Activated effector memory CD4-positive, alpha-beta T cell treated with anti-CD3 and anti-CD28 coated beads, Interleukin-2, amount 50 U/mL, for 16 hours (primary cell): Measurements from ENCODE around the gene TMC7.

Experiments
- DNase-seq: peaks from one replicate; pipeline ENCODE4 v3.0.0-alpha.2; 2020

TMC7 gene

DNA sequence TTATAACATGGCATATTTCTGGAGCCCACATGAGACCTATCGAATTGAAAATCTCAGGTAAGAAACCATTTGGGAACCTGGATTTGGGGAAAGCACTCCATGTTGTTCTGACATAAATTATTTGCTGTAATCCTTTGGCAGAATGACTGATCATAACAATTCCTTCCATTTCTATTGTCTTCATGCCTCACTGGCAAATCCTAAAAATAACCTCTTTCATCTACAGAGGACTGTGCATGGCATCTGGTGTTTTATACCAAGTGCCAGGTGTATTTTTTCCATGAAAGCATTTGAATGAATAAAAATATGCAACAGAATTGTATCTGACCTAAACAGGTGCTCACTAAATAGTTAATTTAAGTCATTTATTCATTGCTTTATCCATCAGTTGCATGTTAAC lies 50.0 kb downstream of the TMC7 start:
- DNase-seq: no peak

DNA sequence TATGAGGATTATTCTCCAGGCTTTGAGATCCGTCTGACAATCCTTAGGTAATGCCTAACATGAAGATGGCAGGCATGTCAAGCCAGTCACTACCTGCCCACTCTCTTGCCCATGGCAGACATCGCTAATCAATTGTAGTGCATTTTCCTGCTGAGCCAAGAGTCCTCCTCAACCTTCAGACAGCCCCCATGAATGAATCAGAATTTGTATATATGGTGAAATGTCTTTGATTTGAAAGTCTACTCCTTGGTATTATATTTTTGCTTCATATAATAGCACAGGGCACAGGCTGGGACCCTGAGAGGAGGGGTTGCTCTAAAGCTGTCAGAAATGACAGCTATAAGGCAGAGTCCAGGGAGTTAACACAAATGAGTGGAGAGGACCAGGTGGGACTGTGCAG lies 56.7 kb downstream of the TMC7 start:
- no peak for DNase-seq

DNA sequence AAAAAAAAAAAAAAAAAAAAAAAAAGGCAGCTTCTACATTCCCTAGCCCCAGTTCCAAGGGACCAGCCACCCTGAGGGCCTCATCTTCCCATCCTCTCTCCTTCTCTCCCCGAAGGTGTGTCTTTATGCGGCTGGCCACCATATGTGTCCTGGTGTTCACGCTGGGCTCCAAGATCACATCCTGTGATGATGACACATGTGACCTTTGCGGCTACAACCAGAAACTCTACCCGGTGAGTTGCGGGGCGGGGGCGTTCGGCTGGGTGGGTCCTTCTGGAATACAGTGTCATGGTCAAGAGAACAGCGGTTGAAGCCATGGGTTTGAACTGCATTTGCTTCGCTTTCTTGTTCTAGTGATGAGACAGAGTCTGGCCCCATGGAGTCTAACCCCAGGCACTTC lies 61.0 kb downstream of the TMC7 start:
- no peak for DNase-seq

DNA sequence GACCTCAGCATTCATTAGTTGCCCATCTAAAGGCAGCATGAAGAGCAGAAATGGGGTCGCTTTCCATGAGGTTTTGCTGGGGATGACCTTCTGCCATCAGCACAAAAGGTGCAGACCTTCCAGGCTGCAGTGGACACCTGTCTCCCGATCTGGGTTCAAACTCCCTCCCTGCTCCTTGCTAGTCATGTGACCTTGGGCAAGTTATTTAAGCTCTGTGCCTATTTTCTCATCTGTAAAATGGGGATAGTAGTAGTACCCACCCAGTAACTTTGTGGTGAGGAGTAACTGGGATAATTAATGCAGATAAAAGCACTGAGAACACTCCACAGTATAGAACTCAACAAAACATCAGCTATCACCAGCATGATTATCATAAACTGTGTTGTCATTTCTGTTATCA lies 62.3 kb downstream of the TMC7 start:
- DNase-seq: no peak

DNA sequence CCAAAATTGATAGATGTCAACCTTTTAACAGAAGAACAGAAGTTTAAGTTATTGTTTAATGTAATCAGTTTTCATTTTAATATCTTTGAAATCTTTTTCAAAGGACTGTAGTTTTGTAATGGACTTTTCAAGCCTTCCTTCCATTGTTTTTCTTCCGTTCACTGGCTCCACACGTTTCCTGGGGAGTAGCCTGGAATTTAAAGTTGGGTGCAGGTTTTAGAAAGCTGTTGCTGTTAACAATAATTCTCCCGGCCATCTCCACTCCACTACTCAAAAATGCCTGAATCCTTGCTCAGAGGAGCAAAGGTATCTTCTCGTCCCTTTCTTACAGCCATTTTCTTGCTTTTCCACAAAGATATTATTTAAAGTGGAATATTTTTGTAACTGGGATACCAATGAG lies 79.0 kb downstream of the TMC7 start:
- DNase-seq: no peak

DNA sequence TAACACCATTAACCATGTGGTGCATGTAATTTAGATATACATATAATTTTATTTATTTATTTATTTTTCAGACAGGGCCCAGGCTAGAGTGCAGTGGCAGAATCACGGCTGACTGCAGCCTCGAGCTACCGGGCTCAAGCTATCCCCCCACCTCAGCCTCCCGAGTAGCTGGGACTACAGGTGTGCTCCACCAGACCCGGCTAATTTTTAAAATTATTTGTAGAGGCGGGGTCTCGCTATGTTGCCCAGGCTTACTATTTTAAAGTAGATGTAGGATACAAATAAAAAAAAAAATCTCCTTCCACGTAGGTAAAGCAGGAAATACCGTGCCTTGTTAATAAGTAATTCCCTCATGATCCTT lies 83.2 kb downstream of the TMC7 start:
- DNase-seq: peak; percentile 57

DNA sequence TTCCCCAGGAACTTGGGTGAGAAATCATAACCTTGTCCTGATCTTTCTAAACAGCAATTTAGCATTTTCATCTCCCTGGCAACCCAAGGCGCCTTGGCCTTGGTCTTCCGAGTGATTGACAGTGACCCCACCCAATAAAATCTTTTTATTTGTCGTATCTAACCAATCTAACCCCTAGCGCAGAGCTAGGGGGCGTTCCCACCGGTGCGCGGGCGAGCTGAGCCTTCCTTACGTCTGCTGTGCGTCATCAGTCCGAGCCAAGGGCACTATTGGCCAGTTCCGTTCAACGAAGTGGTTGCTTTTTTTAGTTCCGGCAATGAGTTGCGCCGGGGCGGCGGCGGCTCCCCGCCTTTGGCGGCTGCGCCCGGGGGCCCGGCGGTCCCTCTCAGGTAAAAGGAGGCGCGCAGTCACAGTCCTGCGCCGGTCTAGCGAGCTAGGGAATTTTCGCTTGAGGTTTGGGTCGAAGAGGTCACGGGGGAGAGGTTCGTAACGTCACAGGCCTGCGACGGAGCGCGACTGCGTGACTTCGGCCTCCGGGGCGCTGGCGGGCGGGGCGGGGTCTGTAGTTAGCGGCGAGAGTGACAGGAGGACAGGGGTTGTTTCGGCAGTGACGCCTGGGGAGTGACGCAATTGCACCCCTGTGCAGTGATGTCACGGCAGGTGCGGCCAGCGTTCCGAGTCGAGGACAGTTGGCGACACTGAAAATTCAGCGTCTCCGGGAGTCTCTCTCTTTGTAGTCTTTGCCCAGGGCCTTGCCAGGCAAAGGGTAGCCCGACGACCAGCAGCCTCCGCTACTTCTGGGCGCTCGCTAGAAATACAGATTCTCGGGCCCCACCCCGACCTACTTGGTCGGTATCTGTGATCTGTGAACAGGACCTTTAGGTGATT lies 83.9 kb downstream of the TMC7 start, which contains the start of gene COQ7:
COQ7 (plus strand) TSS at position 266 of the 888 bp plus-strand sequence; CDS start at position 317, 51 bp downstream.
- peak; percentile 99 for DNase-seq

DNA sequence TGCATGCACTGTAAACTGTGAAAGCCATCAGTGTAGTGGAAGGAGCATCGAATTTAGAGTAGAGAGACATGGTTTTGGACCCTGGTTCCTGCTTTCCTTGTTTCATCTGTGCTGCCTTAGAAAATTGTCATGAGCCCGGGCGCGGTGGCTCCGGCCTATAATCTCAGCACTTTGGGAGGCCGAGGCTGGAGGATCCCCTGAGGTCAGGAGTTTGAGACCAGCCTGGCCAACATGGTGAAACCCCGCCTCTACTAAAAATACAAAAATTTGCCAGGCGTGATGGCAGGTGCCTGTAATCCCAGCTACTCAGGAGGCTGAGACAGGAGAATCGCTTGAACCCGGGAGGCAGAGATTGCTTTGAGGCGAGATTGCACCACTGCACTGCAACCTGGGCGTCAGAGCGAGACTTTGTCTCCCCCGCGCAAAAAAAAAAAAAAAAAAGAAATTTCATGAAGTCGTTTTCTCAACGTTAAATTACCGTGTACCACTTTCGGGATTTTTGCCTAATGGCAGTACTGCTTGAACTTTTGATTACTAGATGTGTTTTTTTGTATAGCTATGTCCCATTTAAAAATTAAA lies 84.6 kb downstream of the TMC7 start:
- peak; percentile 48 for DNase-seq

DNA sequence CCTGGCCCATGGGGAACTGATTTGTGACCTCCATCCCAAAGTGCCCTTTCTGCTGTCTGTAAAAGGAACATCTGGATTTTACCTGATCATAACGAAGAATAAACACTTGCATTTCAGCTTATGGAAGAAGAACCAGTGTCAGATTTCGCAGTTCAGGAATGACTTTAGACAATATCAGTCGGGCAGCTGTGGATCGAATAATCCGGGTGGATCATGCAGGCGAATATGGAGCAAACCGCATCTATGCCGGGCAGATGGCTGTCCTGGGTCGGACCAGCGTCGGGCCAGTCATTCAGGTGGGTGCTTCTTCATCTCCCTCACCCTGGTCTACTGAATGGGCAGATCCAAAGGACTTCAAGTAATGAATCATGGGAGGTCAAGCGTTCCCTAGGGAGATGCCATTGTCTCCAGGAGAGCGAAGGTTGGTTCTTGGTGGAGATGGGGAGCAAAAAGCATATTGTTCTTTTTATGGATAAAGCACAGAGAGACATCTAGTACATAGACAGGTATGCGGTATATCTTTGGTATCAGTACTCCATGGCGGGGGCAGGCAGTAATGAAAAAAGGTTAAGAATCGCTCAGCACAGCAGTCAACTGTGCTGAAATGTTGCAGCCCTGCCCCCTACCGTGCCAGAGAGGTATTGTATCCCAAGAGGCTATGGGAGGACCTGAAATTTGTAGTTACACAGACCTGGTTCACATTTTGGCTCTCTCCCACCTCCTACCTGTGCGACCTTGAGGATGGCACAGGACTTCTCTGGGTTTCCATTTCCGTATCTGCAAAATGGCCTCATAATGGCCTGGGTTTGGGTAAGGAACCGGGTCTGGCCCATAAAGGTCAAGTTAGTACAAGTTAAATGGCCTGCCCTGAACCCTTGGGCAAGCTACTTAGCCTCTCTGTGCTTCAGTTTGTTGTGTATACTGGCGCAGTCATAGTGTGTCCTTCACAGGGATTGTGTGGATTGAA lies 88.4 kb downstream of the TMC7 start:
- peak; percentile 81 for DNase-seq

DNA sequence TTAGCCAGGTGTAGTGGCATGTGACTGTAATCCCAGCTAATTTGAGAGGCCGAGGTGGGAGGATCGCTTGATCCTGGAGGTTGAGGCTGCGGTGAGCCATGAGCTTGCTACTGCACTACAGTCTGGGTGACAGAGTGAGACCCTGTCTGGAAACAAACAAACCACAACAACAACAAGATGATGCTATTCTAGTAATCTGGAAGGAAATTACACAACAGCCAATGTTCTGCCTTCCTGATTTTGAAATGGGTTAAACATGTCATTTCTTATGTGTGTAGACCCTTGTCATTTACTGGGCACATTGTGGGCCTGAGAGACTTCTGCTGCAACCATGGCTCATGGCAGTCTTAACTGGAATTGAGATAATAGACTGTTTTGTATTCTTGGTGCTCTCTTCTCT lies 89.6 kb downstream of the TMC7 start:
- DNase-seq: no peak

DNA sequence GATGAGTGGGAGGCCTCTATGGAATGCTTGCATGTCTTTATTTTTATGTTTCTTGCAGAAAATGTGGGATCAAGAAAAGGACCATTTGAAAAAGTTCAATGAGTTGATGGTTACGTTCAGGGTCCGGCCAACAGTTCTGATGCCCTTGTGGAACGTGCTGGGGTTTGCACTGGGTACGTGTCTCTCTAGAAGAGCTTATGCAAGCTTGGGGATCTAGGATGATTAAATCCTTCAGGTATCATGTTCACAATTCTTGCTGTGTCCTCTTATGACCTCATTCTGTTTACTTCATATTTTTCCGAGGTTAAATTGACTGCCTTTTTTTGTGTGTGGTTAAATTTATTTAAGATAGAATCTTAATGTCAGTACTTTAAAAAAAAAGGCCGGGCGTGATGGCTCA lies 90.1 kb downstream of the TMC7 start:
- DNase-seq: no peak

DNA sequence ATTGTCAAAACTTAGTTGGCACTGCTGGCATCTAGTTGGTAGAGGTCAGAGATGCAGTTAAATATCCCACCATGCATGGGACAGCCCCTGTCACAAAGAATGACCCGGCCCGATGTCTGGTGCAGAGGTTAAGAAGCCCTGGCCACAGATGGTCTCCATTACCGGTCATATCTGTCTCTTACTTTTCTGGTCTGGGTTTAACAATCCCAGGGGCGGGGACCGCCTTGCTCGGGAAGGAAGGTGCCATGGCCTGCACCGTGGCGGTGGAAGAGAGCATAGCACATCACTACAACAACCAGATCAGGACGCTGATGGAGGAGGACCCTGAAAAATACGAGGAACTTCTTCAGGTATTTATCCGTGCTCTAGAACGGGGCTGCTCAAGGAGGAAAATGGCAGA lies 91.8 kb downstream of the TMC7 start:
- DNase-seq: no peak

DNA sequence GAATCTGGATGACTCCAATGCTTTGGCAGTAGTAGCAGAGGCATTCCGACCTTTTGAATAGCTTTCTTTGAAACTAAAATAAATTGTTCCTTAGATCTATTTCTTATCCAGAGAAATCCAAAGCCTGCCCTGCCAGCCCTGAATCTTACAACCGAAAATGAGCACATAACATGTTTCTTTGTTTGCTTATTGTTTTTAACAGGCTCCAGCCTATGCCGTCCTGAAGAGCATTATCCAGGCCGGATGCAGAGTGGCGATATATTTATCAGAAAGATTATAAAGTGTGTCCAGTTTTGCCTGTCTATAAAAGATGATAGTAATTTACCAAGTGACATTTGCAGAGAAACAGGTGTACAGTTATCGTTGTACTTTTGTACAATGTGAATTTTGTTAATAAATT lies 94.1 kb downstream of the TMC7 start:
- no peak for DNase-seq

DNA sequence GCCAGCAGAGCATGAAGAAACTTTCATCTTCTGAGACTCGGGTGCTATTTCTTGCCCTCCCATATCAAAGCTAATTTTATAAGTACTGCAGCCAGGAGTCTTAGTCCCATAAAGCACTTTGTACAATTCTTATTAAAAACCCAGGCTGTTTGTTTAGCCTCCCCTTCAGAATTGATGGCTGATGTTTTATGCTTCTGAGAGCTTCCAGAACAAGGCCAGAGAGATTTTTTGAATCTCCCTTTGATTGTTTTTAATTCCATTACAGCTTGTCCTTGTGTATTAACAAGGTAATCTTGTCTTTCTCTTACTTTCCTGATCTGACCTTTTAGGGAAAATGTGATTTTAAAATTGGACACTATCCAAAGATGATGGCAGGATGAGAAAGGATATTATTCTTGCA lies 99.9 kb downstream of the TMC7 start:
- DNase-seq: no peak

DNA sequence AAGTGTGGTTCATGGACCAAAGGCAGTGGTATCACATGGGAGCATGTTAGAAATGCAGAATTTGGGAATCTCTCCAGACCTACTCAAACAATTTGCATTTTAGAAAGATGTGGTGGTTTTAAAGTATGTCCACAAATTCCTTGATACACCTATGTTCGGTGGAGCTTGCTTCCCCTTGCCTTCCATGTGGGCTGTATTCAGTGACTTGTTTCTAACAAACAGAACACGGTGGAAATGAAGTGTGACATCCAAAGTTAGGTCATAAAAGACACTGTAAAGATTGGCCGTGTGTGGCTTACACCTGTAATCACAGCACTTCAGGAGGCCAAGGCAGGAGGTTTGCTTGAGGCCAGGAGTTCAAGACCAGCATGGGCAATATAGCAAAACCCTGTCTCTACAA lies 100.4 kb downstream of the TMC7 start:
- no peak for DNase-seq

DNA sequence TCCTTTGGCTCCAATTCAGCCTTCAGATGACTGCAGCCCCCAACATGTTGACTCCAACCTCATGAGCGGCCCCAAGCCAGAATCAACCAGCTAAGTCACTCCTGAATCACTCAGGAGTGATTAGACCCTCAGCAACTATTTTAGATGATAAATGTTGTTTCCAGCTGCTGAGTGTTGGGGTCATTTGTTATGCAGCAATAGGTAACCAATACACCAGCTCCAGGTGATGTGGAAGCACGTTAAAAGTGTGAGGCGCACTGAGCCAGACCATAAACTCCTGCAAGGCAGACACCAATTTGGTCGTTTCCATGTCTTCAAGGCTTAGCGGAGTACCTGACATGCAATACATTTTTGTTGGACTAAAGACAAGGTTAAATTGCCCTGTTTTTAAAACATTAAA lies 101.1 kb downstream of the TMC7 start:
- no peak for DNase-seq

DNA sequence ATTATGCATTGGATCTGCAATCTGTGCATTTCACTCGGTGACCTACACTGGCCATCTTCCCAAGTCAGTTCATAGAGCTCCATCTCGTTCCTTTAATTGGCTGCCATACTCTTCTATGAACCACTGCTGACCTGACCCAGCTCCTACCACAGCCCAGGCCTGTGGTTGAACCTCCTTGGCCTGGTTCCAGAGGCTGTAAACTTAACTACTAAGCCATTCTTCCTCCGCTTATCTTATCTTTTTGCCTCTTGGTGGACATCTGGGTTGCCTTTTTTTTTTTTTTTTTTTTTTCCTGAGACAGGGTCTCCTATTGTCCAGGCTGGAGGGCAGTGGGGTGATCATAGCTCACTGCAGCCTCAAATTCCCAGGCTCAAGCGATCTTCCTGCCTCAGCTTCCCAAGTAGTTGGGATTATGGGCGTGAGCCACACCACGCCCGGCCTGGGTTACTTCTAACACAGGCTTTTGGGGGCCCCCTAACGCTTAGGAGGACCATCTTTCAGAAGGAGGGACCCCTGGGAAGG lies 102.0 kb downstream of the TMC7 start:
- DNase-seq: no peak

DNA sequence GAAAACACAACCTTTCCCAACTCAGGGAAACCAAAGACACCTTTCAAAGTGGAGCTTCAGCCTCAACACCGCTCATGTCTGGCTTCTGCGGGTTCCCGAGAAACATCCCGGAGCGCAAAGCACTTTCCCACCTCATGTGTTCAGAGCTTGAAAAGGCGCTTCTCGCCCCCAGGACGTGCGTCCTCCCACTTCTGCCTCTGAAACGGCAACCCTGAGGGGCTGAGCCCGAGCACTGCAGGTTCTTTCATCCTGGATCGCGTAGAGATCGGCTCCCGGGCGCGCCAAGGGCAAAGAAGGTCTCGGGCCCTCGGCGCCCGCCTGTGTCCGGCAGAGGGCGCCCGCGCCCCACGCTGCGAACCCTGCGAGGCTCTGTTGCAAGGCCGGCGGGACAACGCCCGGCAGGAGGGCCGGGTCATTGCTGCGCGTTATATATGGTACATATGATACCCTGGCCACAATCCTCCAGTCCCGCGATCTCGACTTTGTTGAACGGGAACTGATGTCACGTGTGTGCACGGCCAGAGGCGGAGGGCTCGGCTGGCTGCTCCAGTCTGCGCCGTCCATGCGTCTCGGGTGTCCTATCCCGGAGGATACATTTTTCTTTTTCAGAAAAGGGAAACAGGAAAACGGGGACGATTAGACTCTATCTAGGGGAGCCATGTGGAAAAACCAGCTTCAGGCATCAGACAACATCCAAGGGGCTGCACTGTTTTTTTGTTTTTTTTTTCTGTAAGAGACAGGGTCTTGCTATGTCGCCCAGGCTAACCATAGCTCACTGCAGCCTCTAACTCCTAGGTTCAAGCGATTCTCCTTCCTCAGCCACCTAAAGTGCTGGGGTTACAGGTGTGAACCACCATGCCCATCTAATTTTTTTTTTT lies 102.8 kb downstream of the TMC7 start:
- peak; percentile 91 for DNase-seq

DNA sequence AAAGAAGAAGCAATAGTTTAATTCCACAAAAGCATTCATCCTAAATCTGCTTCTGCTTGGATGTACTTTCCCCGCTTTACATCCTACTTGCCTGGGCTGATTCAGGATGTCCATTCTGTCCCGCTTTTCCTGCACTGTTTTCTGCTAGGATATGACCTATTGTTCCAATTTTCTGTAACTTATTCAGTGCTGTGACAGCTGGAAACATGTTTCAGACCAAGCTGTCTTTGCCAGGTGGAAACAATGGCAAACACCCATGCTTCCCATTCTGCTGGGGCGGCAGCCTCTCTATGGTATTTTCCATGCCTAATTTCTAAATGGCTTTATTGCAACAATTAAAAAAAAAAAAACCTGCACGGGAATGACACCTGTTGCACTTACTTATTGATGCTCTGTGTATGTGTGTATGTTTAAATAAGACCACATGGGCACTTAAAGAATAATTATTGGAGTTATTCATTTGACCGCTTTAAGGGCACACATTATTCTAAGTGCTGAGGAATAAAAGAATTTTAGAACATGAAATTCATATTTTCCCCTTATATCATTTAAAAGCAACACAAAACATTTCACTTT lies 104.7 kb downstream of the TMC7 start:
- no peak for DNase-seq

DNA sequence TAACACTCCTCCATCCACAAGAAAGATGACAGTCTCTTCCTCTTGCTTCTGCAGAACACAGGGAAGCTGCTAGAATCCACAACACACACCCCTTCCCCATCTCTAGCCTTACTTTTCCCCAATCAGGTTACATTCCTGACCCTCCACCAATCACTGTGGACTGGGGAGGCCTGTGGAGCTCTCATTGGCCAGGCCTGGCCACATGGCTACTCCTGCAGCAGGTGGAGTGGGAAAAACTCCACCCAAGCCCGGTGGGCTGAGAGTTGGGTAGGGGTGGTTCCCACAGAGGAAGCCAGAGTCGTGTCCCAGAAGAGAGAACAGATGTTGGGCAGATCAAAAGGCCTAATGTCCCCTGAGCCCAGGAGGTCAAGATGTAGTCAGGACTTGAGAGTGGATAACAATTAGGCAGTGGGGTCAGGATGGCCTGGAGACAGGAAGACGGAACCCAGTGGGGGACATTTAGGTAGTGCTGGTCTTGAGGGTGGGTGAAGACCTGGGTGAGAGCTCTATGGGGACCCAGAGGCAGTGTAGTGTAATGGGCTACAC lies 105.7 kb downstream of the TMC7 start:
- no peak for DNase-seq

DNA sequence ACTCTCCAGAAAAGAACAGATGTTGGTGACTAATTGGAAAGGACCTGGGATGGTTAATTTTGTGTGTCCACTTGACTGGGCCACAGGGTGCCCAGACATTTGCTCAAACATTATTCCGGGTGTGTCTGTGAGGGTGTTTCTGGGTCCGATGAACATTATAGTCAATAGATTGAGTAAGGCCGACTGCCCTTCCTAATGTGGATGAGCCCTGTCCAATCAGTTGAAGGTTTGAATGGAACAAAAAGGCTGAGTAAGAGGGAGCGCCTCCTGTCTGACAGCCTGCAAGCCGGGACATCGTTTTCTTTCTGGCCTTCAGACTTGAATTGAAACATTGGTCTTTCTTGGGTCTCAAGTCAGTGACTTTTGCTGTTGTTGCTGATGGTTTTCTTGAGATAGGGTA lies 107.2 kb downstream of the TMC7 start:
- DNase-seq: no peak
